ENCODE data around the gene LITAF. TPM values are rescaled to one million over a fixed set of nuclear protein-coding genes. Genes with fewer than 3 reads are reported as not detected.

Gene LITAF
- total RNA-seq, 3 donors from 2014 or later (not counting 1 experiment from before 2014, with no cell fraction given), result 584 to 772 (median 726) TPM

DNA sequence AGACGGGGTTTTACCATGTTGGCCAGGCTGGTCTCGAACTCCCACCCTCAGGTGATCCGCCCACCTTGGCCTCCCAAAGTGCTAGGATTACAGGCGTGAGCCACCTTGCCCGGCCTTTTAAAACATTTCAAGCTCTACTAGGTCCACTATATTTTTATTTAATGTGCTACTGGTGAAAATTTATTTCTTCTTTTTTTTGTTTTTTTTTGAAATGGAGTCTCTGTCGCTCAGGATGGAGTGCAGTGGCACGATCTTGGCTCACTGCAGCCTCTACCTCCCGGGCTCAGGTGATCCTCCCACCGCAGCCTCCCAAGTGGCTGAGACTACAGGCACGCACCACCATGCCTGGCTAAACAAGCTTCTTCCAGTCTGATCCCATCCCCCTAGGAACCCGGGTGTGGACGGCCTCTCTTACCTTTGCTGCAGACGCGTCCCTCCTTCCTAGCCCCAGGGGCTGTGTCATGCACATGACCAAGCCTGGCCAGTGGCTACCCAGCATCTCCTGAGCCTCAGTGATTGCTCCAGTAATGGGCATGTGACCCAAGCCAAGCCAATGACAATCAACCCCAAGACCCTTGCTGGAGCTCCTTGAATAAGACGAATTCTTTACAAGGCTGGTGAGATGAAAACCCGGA is 40.1 kb upstream of the LITAF start:
- Histone ChIP-seq H3K4me1 (ENCODE audit: control insufficient read depth, insufficient read depth, low read length) (peaks cover 55% of the 10 kb centered on the region), H3K27me3 (ENCODE audit: control insufficient read depth, insufficient read depth, low read length) (no peaks in the 10 kb centered on the region), H3K9me3 (ENCODE audit: control insufficient read depth, insufficient read depth, low read length) (no peaks in the 10 kb centered on the region), H3K36me3 (ENCODE audit: control insufficient read depth, insufficient read depth, low read length) (no peaks in the 10 kb centered on the region), H3K27ac (ENCODE audit: low read length) (no peak overlapping the region), H3K4me3 (ENCODE audit: low read length) (no peak overlapping the region)
- no peak overlapping the region for H3K4me3 Mint-ChIP-seq
- intact Hi-C loops (cut with micrococcal nuclease), result no loop called here
- WGBS (ENCODE audit: insufficient coverage), result 96% methylated on average over 14 of the region's 16 CpGs
- H3K4me1 Mint-ChIP-seq, result peaks cover 22 to 31% of the 10 kb centered on the region in 2 donors
- H3K36me3 Mint-ChIP-seq, result no peaks in the 10 kb centered on the region
- H3K27ac Mint-ChIP-seq, result no peak overlapping the region
- ATAC-seq (no peak), DNase-seq (no peak)
- TF ChIP-seq, protein P1, sequence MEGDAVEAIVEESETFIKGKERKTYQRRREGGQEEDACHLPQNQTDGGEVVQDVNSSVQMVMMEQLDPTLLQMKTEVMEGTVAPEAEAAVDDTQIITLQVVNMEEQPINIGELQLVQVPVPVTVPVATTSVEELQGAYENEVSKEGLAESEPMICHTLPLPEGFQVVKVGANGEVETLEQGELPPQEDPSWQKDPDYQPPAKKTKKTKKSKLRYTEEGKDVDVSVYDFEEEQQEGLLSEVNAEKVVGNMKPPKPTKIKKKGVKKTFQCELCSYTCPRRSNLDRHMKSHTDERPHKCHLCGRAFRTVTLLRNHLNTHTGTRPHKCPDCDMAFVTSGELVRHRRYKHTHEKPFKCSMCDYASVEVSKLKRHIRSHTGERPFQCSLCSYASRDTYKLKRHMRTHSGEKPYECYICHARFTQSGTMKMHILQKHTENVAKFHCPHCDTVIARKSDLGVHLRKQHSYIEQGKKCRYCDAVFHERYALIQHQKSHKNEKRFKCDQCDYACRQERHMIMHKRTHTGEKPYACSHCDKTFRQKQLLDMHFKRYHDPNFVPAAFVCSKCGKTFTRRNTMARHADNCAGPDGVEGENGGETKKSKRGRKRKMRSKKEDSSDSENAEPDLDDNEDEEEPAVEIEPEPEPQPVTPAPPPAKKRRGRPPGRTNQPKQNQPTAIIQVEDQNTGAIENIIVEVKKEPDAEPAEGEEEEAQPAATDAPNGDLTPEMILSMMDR (IDR thresholded peaks at IDR 0.05), result no peak
- H3K27me3 Mint-ChIP-seq (ENCODE audit: low read depth in 2 of 2), result no peaks in the 10 kb centered on the region
- H3K9me3 Mint-ChIP-seq, result peaks cover 0 to 3% of the 10 kb centered on the region in 2 donors

DNA sequence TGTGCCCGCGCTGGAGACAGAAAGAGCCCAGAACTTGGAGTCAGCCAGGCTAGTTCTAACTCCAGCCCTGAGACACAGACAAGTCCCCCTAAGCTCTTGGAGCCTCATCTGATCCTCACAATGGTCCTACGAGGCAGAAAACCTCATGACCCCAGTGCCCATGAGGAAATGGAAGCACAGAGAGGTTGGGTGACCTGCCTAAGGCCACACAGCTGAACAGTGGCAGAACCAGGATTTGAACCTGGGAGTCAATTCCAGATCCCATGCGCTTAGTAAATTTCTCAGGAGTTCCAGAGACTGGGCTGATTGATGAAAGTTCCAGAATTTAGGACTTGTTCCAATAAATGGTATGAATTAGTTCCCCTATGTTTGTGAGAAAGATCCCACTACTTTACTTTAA is 39.0 kb upstream of the LITAF start:
- WGBS (ENCODE audit: insufficient coverage), result 93% methylated on average over 4 of the region's 4 CpGs
- Histone ChIP-seq H3K9me3 (ENCODE audit: control insufficient read depth, insufficient read depth, low read length) (no peaks in the 10 kb centered on the region), H3K4me3 (ENCODE audit: low read length) (no peak overlapping the region), H3K27ac (ENCODE audit: low read length) (no peak overlapping the region), H3K4me1 (ENCODE audit: control insufficient read depth, insufficient read depth, low read length) (peaks cover 65% of the 10 kb centered on the region), H3K27me3 (ENCODE audit: control insufficient read depth, insufficient read depth, low read length) (no peaks in the 10 kb centered on the region), H3K36me3 (ENCODE audit: control insufficient read depth, insufficient read depth, low read length) (no peaks in the 10 kb centered on the region)
- TF ChIP-seq, protein P1 (IDR thresholded peaks at IDR 0.05), result no peak
- Mint-ChIP-seq H3K4me3 (no peak overlapping the region), H3K4me1 (peaks cover 27 to 38% of the 10 kb centered on the region in 2 donors), H3K9me3 (peaks cover 0 to 3% of the 10 kb centered on the region in 2 donors), H3K27ac (peak overlapping the region; percentile 29 to 45), H3K27me3 (ENCODE audit: low read depth in 2 of 2) (no peaks in the 10 kb centered on the region), H3K36me3 (no peaks in the 10 kb centered on the region)
- ATAC-seq (no peak), DNase-seq (no peak)
- intact Hi-C loops (cut with micrococcal nuclease), result no loop called here

DNA sequence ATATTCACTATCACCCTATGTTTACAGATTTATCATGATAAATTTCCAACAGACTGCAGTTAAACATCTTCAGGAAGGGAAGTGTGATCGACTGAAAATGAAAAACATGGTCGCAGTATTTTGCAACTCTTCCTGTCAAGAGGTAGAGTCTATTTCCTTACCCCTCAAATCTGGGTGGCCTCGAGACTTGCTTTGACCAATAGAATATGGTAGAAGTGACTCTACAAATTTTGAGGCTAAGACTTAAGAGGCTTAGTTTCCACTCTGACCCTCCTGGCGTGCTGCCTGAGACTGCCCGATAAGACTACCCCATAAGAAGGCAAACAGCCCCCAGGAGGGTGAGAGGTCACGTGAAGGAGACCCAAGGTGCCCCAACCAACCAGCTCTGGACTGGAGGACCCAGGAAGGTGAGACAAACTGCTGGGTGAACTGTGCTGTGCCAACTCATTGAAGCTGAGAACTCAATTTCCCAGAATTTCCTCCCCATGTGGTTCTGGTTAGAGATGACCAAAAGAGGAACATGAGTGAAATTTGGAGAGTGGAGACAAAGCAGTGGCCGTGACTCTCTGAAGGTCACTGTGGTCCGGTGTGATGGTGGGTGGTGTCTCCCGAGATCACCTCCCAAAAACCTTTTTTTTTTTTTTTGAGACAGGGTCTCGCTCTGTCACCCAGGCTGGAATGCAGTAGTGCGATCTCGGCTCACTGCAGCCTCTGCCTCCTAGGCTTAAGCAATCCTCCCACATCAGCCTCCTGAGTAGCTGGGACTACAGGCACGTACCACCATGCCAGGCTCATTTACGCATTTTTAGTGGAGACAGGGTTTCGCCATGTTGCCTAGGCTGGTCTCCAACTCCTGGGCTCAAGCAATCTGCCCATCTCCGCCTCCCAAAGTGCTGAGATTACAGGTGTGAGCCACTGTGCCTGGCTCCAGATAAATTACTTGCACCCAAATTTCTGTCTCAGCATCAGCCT is 38.2 kb upstream of the LITAF start:
- no peak for DNase-seq
- Mint-ChIP-seq H3K4me3 (peak overlapping the region; percentile 80), H3K9me3 (peaks cover 2 to 3% of the 10 kb centered on the region in 2 donors), H3K27ac (peak overlapping the region; percentile 93 to 97), H3K36me3 (no peaks in the 10 kb centered on the region), H3K27me3 (ENCODE audit: low read depth in 2 of 2) (no peaks in the 10 kb centered on the region), H3K4me1 (peaks cover 34 to 46% of the 10 kb centered on the region in 2 donors)
- peak in 1 of 3 donors; percentile 56 for ATAC-seq
- TF ChIP-seq, protein P1 (IDR thresholded peaks at IDR 0.05), result no peak
- Histone ChIP-seq H3K9me3 (ENCODE audit: control insufficient read depth, insufficient read depth, low read length) (peaks cover 4% of the 10 kb centered on the region), H3K27me3 (ENCODE audit: control insufficient read depth, insufficient read depth, low read length) (no peaks in the 10 kb centered on the region), H3K4me1 (ENCODE audit: control insufficient read depth, insufficient read depth, low read length) (peaks cover 68% of the 10 kb centered on the region), H3K36me3 (ENCODE audit: control insufficient read depth, insufficient read depth, low read length) (no peaks in the 10 kb centered on the region), H3K4me3 (ENCODE audit: low read length) (no peak overlapping the region), H3K27ac (ENCODE audit: low read length) (no peak overlapping the region)
- 70% methylated on average over 15 of the region's 16 CpGs for WGBS (ENCODE audit: insufficient coverage)
- intact Hi-C loops (cut with micrococcal nuclease), result no loop called here

All from natural killer cell (primary cell).